Measurements from ENCODE around the gene ANK3. TPM values are rescaled to one million over a fixed set of nuclear protein-coding genes. Genes with fewer than 3 reads are reported as not detected.

ANK3 gene
- total RNA-seq, 1 experiment from 2014 or later: 32.0 TPM

DNA sequence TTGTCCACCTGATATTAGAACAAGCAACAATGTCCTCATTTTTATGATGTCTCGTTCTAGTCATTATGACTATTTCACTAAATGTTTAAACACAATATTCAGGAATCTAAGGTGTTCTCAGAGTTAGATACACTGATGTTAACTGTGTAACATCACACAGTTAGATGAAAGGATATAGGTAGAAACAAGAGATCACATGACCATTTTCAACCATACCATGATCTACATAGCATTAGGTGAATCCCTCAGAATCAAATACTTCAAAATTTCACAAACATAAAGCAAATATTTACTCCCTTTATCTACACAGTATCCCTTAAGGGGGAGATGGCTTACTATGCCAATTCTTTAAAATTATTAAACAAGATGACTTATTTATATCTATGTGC lies 90.3 kb downstream of the ANK3 start:
- Histone ChIP-seq H3K79me2 (ENCODE audit: low read depth) (no peaks in the 10 kb centered on the region), H3K9me3 (ENCODE audit: insufficient read depth, low read depth) (no peaks in the 10 kb centered on the region), H3K4me2 (no peak overlapping the region), H3F3A (ENCODE audit: insufficient read depth, low read depth) (no peaks in the 10 kb centered on the region), H3K27ac (no peak overlapping the region), H2AFZ (no peak overlapping the region), H3K27me3 (ENCODE audit: insufficient read depth, low read depth) (no peaks in the 10 kb centered on the region), H3K4me1 (replicated peaks; ENCODE audit: insufficient read depth) (no peaks in the 10 kb centered on the region), H3K4me3 (no peak overlapping the region), H3K9me2 (ENCODE audit: insufficient read depth) (no peaks in the 10 kb centered on the region; the same call in 1 of the 2 replicates), H4K20me1 (ENCODE audit: insufficient read depth) (no peaks in the 10 kb centered on the region), H3K36me3 (ENCODE audit: low read depth) (no peaks in the 10 kb centered on the region)
- no peak for TF ChIP-seq EZH2 (IDR thresholded peaks at IDR 0.05; ENCODE audit: low read depth)
- no peak for TF ChIP-seq CTCF (conservative IDR thresholded peaks at IDR 0.05)
- ChIA-PET CTCF (no interaction called here), POLR2A (ENCODE audit: unreplicated experiment) (no interaction called here)
- no peak for DNase-seq
- BruUV-seq (replicated peaks): no TSS peak
- intact Hi-C loops (cut with micrococcal nuclease; ENCODE audit: unreplicated experiment): no loop called here

- Histone ChIP-seq H3K36me3 (ENCODE audit: low read depth) (no peaks in the 10 kb centered on the region), H3K27me3 (ENCODE audit: insufficient read depth, low read depth) (no peaks in the 10 kb centered on the region), H3K9me3 (ENCODE audit: insufficient read depth, low read depth) (no peaks in the 10 kb centered on the region), H3K4me2 (no peak overlapping the region), H3F3A (ENCODE audit: insufficient read depth, low read depth) (no peaks in the 10 kb centered on the region), H3K79me2 (ENCODE audit: low read depth) (no peaks in the 10 kb centered on the region), H4K20me1 (ENCODE audit: insufficient read depth) (no peaks in the 10 kb centered on the region), H3K27ac (no peak overlapping the region), H3K9me2 (ENCODE audit: insufficient read depth) (no peaks in the 10 kb centered on the region; the same call in 1 of the 2 replicates), H3K4me3 (no peak overlapping the region), H3K4me1 (replicated peaks; ENCODE audit: insufficient read depth) (no peaks in the 10 kb centered on the region), H2AFZ (no peak overlapping the region)
- DNase-seq: no peak
- no TSS peak for BruUV-seq (replicated peaks)
- intact Hi-C loops (cut with micrococcal nuclease; ENCODE audit: unreplicated experiment): no loop called here
- ChIA-PET CTCF (interaction anchor here (0.5 kb wide), 1 partner anchor 87 kb away, joined by 4 read pairs; no protein-coding TSS in a partner anchor), POLR2A (ENCODE audit: unreplicated experiment) (no interaction called here)
- no peak for TF ChIP-seq EZH2 (IDR thresholded peaks at IDR 0.05; ENCODE audit: low read depth)
- no peak for TF ChIP-seq CTCF (conservative IDR thresholded peaks at IDR 0.05)
These were observed 91.0 kb downstream of the ANK3 start for GRCh38 chr10:60298408-60299389.

DNA sequence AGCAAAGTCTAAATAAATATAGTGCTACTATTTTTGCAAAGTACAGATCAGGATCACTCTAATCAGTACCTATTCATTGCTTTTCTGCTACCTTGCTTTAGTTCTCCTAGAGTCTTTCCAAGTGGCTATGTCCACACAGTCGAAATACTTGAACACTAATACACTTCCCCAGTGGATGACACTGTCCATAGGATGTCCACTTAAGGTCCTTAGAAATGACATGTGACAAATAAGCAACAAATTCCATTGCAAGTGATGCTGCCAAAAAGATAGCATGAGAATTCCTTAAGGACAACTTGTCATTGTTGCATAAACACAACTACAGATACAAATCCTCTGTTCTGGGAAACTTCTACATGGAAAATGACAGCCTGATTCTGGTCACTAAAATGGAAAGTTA lies 93.6 kb downstream of the ANK3 start:
- Histone ChIP-seq H3K9me3 (ENCODE audit: insufficient read depth, low read depth) (no peaks in the 10 kb centered on the region), H3K27me3 (ENCODE audit: insufficient read depth, low read depth) (no peaks in the 10 kb centered on the region), H3K36me3 (ENCODE audit: low read depth) (no peaks in the 10 kb centered on the region), H3K27ac (no peak overlapping the region), H3K4me2 (no peak overlapping the region), H2AFZ (no peak overlapping the region), H3F3A (ENCODE audit: insufficient read depth, low read depth) (no peaks in the 10 kb centered on the region), H3K4me1 (replicated peaks; ENCODE audit: insufficient read depth) (no peaks in the 10 kb centered on the region), H3K4me3 (no peak overlapping the region), H3K9me2 (ENCODE audit: insufficient read depth) (no peaks in the 10 kb centered on the region), H3K79me2 (ENCODE audit: low read depth) (no peaks in the 10 kb centered on the region), H4K20me1 (ENCODE audit: insufficient read depth) (no peaks in the 10 kb centered on the region)
- CTCF ChIA-PET: no interaction called here
- TF ChIP-seq CTCF (conservative IDR thresholded peaks at IDR 0.05): no peak
- no peak for TF ChIP-seq EZH2 (IDR thresholded peaks at IDR 0.05; ENCODE audit: low read depth)
- POLR2A ChIA-PET (ENCODE audit: unreplicated experiment): no interaction called here
- no TSS peak for BruUV-seq (replicated peaks)
- no peak for DNase-seq
- intact Hi-C loops (cut with micrococcal nuclease; ENCODE audit: unreplicated experiment): no loop called here
